HepG2 (cell line): ENCODE results near the gene EPHX1. TPM values are rescaled to one million over a fixed set of nuclear protein-coding genes. Genes with fewer than 3 reads are reported as not detected.

Experiments used
- ATAC-seq: fragments of 200-7000 bp; cut with Tn5 transposase; 3 replicates; pipeline ENCODE4 v1.9.1; 2020; ENCODE audit warnings: mild to moderate bottlenecking, moderate library complexity
- BruUV-seq: library from RNA; stranded (reverse); fragments of 400-500 nt; replicated peaks from 2 replicates; lab custom pipeline; 2021; lab: Mats Ljungman, UMichigan
- CTCF ChIA-PET: fragments of 300-600 bp; formaldehyde crosslinking; extraction: SDS; loops from one replicate; lab custom pipeline; 2021; ENCODE audit warnings: low total read pairs, inconsistent platforms, low intra/inter-chr PET ratio; lab: Yijun Ruan, JAX
- POLR2A ChIA-PET: fragments of 350-600 bp; sonication (Branson Sonifier 250); formaldehyde crosslinking; loops from one replicate; lab custom pipeline; 2020; ENCODE audit warnings: antibody characterized with exemption, inconsistent platforms; lab: Yijun Ruan, JAX
- DNase-seq: peaks from one replicate; pipeline ENCODE4 v3.0.0-alpha.2; 2015; ENCODE audit warnings: low spot score
- FAIRE-seq: peaks from 3 replicates; lab custom pipeline; 2011; peaks lifted over from hg19 to GRCh38; lab: Jason Lieb, UNC
- H2AFZ ChIP-seq: one replicate; pipeline ENCODE4 v1.6.1; 2011; ENCODE audit warnings: low read length, inconsistent platforms
- H3K27ac ChIP-seq: fragments of 300-600 bp; 3 replicates; pipeline ENCODE4 v1.8.0; 2011; ENCODE audit warnings: mixed run types, mild to moderate bottlenecking, mixed read lengths, low read length, inconsistent platforms; ENCODE audit not compliant: insufficient read depth; ENCODE audit errors: extremely low read length
- H3K27me3 ChIP-seq, 2 experiments: fragments of 200-600 bp in 1 of 2; 2 replicates in 1 of 2; 3 replicates in 1 of 2; pipeline versions ENCODE4 v1.6.0 to v1.8.0; 2011; ENCODE audit warnings: low read length in 2 of 2, mild to moderate bottlenecking in 2 of 2, moderate library complexity in 2 of 2, inconsistent platforms in 1 of 2; ENCODE audit not compliant: insufficient read depth in 2 of 2, control insufficient read depth in 1 of 2
- H3K36me3 ChIP-seq, 2 experiments: fragments of 200-600 bp in 1 of 2; replicated peaks in 1 of 2; 2 replicates in 1 of 2; 3 replicates in 1 of 2; pipeline versions ENCODE4 v1.5.1 to v1.8.0; 2011; ENCODE audit warnings: low read length in 2 of 2, inconsistent platforms in 1 of 2; ENCODE audit not compliant: insufficient read depth in 2 of 2, control insufficient read depth in 1 of 2
- H3K4me1 ChIP-seq: 2 replicates; pipeline ENCODE4 v1.5.1; 2012; ENCODE audit warnings: low read length, inconsistent platforms; ENCODE audit not compliant: insufficient read depth
- H3K4me2 ChIP-seq: 2 replicates; pipeline ENCODE4 v1.6.0; 2011; ENCODE audit warnings: low read depth, low read length, inconsistent platforms
- H3K4me3 ChIP-seq, 3 experiments: fragments of 200-600 bp in 1 of 3; sonication (generic), shearing (Covaris generic) in 1 of 3; replicated peaks in 1 of 3; 2 replicates each; pipeline ENCODE4 v1.5.1; 2011 to 2016; ENCODE audit warnings: low read length in 3 of 3, inconsistent platforms in 2 of 3, low read depth in 2 of 3, mild to moderate bottlenecking in 2 of 3, control low read depth in 1 of 3, mixed read lengths in 1 of 3; ENCODE audit not compliant: insufficient read depth in 1 of 3
- H3K79me2 ChIP-seq: one replicate; pipeline ENCODE4 v1.6.1; 2011; ENCODE audit warnings: low read length, inconsistent platforms; ENCODE audit not compliant: insufficient read depth
- H3K9ac ChIP-seq: 2 replicates; pipeline ENCODE4 v1.6.0; 2011; ENCODE audit warnings: mild to moderate bottlenecking, low read depth, low read length, inconsistent platforms; ENCODE audit not compliant: insufficient read depth
- H3K9me3 ChIP-seq: 2 replicates; pipeline ENCODE4 v1.5.1; 2012; ENCODE audit warnings: mild to moderate bottlenecking, low read length
- H4K20me1 ChIP-seq: 2 replicates; pipeline ENCODE4 v1.6.0; 2011; ENCODE audit warnings: inconsistent platforms, mild to moderate bottlenecking, low read length, moderate library complexity; ENCODE audit not compliant: insufficient read depth
- CREB3 ChIP-seq: sonication (generic); formaldehyde crosslinking; IDR thresholded peaks from 2 replicates; pipeline ENCODE4 v1.5.0; 2020; ENCODE audit warnings: missing genetic modification reagents
- FOXC1 ChIP-seq: sonication (generic); formaldehyde crosslinking; IDR thresholded peaks from 2 replicates; pipeline ENCODE4 v1.8.0; 2022; ENCODE audit warnings: mild to moderate bottlenecking, missing genetic modification reagents, borderline replicate concordance
- GTF3A ChIP-seq: sonication (generic); formaldehyde crosslinking; conservative IDR thresholded peaks from 2 replicates; pipeline ENCODE4 v1.4.0; 2020; ENCODE audit warnings: mild to moderate bottlenecking, missing genetic modification reagents
- PHF5A ChIP-seq: IDR thresholded peaks from one replicate; pipeline ENCODE4 v1.6.1; 2018; ENCODE audit warnings: low read depth, missing genetic modification reagents; ENCODE audit not compliant: unreplicated experiment
- POLR2AphosphoS5 ChIP-seq: IDR thresholded peaks from 2 replicates; pipeline ENCODE4 v1.6.1; 2012; ENCODE audit warnings: low read depth, low read length
- RBM39 ChIP-seq: fragments of 200-400 bp; formaldehyde crosslinking; IDR thresholded peaks from one replicate; pipeline ENCODE4 v1.6.1; 2018; ENCODE audit warnings: antibody characterized with exemption, mild to moderate bottlenecking, low read depth, low read length; ENCODE audit not compliant: poor library complexity, severe bottlenecking
- SNAPC5 ChIP-seq: sonication (generic); formaldehyde crosslinking; IDR thresholded peaks from 2 replicates; pipeline ENCODE4 v1.8.1; 2023; ENCODE audit warnings: mild to moderate bottlenecking, missing genetic modification reagents, borderline replicate concordance
- ZKSCAN1 ChIP-seq: fragments of 150-350 bp; IDR thresholded peaks from 2 replicates; pipeline ENCODE4 v1.6.1; 2014; ENCODE audit warnings: low read length
- ZNF121 ChIP-seq: sonication (generic); formaldehyde crosslinking; IDR thresholded peaks from 2 replicates; pipeline ENCODE4 v1.5.0; 2020; ENCODE audit warnings: mild to moderate bottlenecking, missing genetic modification reagents
- ZNF18 ChIP-seq: sonication (generic); formaldehyde crosslinking; IDR thresholded peaks from 2 replicates; pipeline ENCODE4 v1.8.0; 2022; ENCODE audit warnings: mild to moderate bottlenecking, missing genetic modification reagents; ENCODE audit not compliant: insufficient replicate concordance
- ZNF282 ChIP-seq: fragments of 450-650 bp; IDR thresholded peaks from 2 replicates; pipeline ENCODE4 v1.6.1; 2018; ENCODE audit not compliant: partially characterized antibody
- ZNF333 ChIP-seq: sonication (generic); formaldehyde crosslinking; IDR thresholded peaks from 2 replicates; pipeline ENCODE4 v1.4.0; 2020; ENCODE audit warnings: mild to moderate bottlenecking, missing genetic modification reagents, borderline replicate concordance
- ZNF558 ChIP-seq: sonication (generic); formaldehyde crosslinking; IDR thresholded peaks from 2 replicates; pipeline ENCODE4 v1.9.0; 2022; ENCODE audit warnings: mild to moderate bottlenecking, missing genetic modification reagents, borderline replicate concordance
- ZNF629 ChIP-seq: sonication (generic); formaldehyde crosslinking; conservative IDR thresholded peaks from 2 replicates; pipeline ENCODE4 v1.5.0; 2020; ENCODE audit warnings: missing genetic modification reagents
- WGBS: methylation state at CpG from one replicate; pipeline ENCODE4 v1.1.6; 2017; ENCODE audit warnings: low lambda C conversion rate; 5-methylcytosine and 5-hydroxymethylcytosine counted together
- in situ Hi-C: cut with HindIII; loops from 2 replicates; pipeline ENCODE4 v1.10.0; 2017; ENCODE audit warnings: low pct_unique_long_range_greater_than_20kb; ENCODE audit not compliant: extremely low pct_ligation_motif_present
- intact Hi-C: fragments of 100-400 bp; cut with micrococcal nuclease; formaldehyde crosslinking; loops from one replicate; pipeline ENCODE4 v1.10.0; 2022; ENCODE audit not compliant: unreplicated experiment
- polyA plus RNA-seq, 8 experiments: library from polyadenylated mRNA; depleted of rRNA in 3 of 8; stranded (reverse) in 7 of 8; unstranded in 1 of 8; fragments of >200 nt; fragmentation: Illumina TruSeq in 4 of 8; extraction: Trizol in 4 of 8; gene quantifications; 2 replicates each; pipeline versions ENCODE4 v1.2.1 to v1.2.3, GENCODE V29; 2011 to 2016; ENCODE audit warnings: low read depth in 4 of 8, missing spikeins in 1 of 8, mixed read lengths in 1 of 8; ENCODE audit not compliant: insufficient read depth in 1 of 8
- total RNA-seq, 5 experiments: library from RNA; depleted of rRNA; stranded (reverse); fragments of >200 nt; fragmentation: Illumina TruSeq; extraction: Trizol; gene quantifications; 2 replicates each; pipeline ENCODE4 v1.2.3, GENCODE V29; 2016; ENCODE audit warnings: low read depth in 1 of 5
- TF ChIP-seq, protein P1 (sequence below): sonication (generic); formaldehyde crosslinking; IDR thresholded peaks from 2 replicates; pipeline ENCODE4 v1.5.1; 2020; ENCODE audit warnings: missing genetic modification reagents, mild to moderate bottlenecking, borderline replicate concordance

Gene EPHX1
- total and polyA plus RNA-seq, 2 of the 13 experiments (the other 11 are each of a cell fraction or from before 2014, with no cell fraction given) = 27.7 to 36.5 TPM

DNA sequence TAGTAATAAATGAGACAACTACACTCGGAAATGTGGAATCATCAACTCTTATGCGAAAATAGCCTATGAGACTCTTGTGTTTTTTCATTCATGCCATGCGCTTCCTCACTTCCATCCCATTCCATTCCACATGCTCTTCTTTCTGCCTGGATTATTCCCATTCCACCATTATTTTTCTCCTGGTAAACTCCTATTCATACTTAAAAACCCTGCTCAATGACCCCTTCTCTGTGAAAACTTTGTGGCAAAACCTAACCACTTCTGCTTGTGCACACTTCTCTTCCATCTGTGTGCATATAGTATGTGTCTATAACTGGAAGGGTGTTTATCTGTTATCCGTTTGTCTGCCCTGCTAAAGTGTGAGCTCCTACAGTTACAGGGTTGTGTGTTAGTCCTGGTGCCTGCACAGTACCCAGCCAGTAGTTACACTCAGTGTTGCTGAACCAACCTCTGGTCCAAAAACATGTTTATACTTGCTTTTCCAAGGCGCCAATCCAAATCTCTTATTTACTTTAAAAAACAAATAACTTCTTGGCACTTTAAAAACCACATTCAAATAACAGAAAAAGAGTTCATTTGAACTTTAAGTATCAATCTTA is 10.7 kb downstream of the EPHX1 start (continued):
- TF ChIP-seq ZNF18 (CRISPR knock-in tag) (peak; percentile 74), POLR2AphosphoS5 (no peak), PHF5A (CRISPR knock-in tag) (no peak), ZKSCAN1 (no peak)
- TF ChIP-seq, all 625 proteins: peak for 5

DNA sequence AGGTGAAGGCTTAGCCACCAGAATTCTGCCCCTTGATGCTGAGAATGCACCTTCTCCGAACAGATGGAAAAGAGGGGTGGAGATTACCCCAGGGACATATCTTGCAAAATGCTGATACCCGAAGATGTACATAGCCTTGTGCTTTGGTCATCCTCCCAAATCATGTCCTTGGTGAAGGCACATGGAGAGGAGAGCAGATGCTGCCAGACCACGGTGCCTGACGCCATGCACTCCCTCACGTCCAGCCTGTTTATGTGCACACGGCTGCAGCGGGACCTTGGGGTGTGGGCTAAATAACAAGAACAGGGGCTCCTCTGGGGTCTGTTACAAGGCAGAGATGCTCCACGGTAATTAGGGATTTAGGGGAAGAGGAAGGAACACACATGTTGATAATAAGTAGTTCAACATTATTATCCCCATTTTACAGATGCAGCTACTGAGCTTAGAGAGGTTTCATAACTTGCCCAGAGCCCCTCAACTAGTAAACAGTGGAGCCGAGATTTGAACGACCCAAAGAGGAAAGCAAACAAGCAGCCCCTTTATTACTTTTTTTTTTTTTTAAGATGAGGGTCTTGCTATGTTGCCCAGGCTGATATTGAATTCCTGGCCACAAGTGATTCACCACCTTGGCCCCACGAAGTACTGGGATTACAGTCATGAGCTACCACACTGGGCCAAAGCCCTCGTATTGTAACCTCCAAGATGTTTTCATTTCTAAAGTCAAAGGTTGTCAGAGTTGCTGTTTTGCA is 12.9 kb downstream of the EPHX1 start:
- Histone ChIP-seq H3K4me2 (no peak overlapping the region), H3K79me2 (peaks cover 30% of the 10 kb centered on the region), H3K4me1 (peaks cover 98% of the 10 kb centered on the region), H3K36me3 (peaks cover 2 to 8% of the 10 kb centered on the region in 2 experiments; a peak in 2 of 5 replicates), H4K20me1 (no peaks in the 10 kb centered on the region), H3K27ac (no peak overlapping the region), H3K4me3 (no peak overlapping the region), H2AFZ (no peak overlapping the region), H3K27me3 (no peaks in the 10 kb centered on the region), H3K9me3 (no peaks in the 10 kb centered on the region), H3K9ac (no peak overlapping the region)
- WGBS = 97% methylated on average over 10 of the region's 12 CpGs
- intact Hi-C loops = loop anchor here (10.0 kb wide), 1 partner anchor 102 kb away; the partner anchor contains the start of gene PYCR2
- CTCF ChIA-PET = no interaction called here
- POLR2A ChIA-PET = interaction anchor here (1.1 to 1.5 kb wide), 2 partner anchors 9 to 45 kb away, joined by 5 read pairs; partner anchors contain the start of gene SRP9
- in situ Hi-C loops = no loop called here
- peak; percentile 54; the same call in 1 of the 2 replicates for TF ChIP-seq ZNF629
- TF ChIP-seq FOXC1 (CRISPR knock-in tag) = no peak
- no peak for TF ChIP-seq SNAPC5
- no peak for TF ChIP-seq CREB3 (CRISPR knock-in tag)
- TF ChIP-seq ZNF282 = no peak
- no peak for TF ChIP-seq ZNF333 (CRISPR knock-in tag)
- no peak for TF ChIP-seq RBM39
- TF ChIP-seq GTF3A (CRISPR knock-in tag) = no peak
- TF ChIP-seq ZNF558 (CRISPR knock-in tag) = no peak
- peak; percentile 68 for TF ChIP-seq ZNF121 (CRISPR knock-in tag)
- TF ChIP-seq, protein P1, sequence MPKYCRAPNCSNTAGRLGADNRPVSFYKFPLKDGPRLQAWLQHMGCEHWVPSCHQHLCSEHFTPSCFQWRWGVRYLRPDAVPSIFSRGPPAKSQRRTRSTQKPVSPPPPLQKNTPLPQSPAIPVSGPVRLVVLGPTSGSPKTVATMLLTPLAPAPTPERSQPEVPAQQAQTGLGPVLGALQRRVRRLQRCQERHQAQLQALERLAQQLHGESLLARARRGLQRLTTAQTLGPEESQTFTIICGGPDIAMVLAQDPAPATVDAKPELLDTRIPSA (CRISPR knock-in tag) = no peak
- no peak for DNase-seq
- no peak for ATAC-seq
- FAIRE-seq = no peak
- BruUV-seq = no TSS peak
